K562 (cell line): ENCODE data around the gene PIANP. TPM values are rescaled to one million over a fixed set of nuclear protein-coding genes. Genes with fewer than 3 reads are reported as not detected.

ENCODE experiments used
- BCOR ChIP-seq: fragments of 450-650 bp; IDR thresholded peaks from 2 replicates; pipeline ENCODE4 v1.6.1; 2016
- BRCA1 ChIP-seq, 2 experiments: fragments of 450-650 bp in 1 of 2; sonication (generic) in 1 of 2; formaldehyde crosslinking in 1 of 2; IDR thresholded peaks; 2 replicates each; pipeline versions ENCODE4 v1.5.0 to v1.6.1; 2017 to 2020; ENCODE audit warnings: mild to moderate bottlenecking in 1 of 2, missing genetic modification reagents in 1 of 2
- CREBBP ChIP-seq: IDR thresholded peaks from one replicate; pipeline ENCODE4 v1.6.1; 2012; ENCODE audit warnings: low read depth, mild to moderate bottlenecking, control low read depth, inconsistent platforms, low read length
- DPF2 ChIP-seq: fragments of 450-650 bp; IDR thresholded peaks from 2 replicates; pipeline ENCODE4 v1.6.1; 2016
- ELF4 ChIP-seq: fragments of 450-650 bp; formaldehyde crosslinking; IDR thresholded peaks from 2 replicates; pipeline ENCODE4 v1.4.0; 2022; ENCODE audit warnings: missing genetic modification characterization
- KDM5B ChIP-seq: fragments of 200-600 bp; sonication (generic); IDR thresholded peaks from 2 replicates; pipeline ENCODE4 v1.6.1; 2012; ENCODE audit warnings: low read depth, mild to moderate bottlenecking, moderate library complexity, low read length, control low read depth, inconsistent platforms; ENCODE audit not compliant: insufficient replicate concordance
- L3MBTL2 ChIP-seq: fragments of 450-650 bp; IDR thresholded peaks from 2 replicates; pipeline ENCODE4 v1.6.1; 2016; ENCODE audit warnings: mild to moderate bottlenecking, moderate library complexity
- MAFK ChIP-seq: IDR thresholded peaks from 2 replicates; pipeline ENCODE4 v1.6.1; 2011; ENCODE audit warnings: low read length, improper control_type of control experiment
- NBN ChIP-seq: fragments of 450-650 bp; IDR thresholded peaks from 2 replicates; pipeline ENCODE4 v1.6.1; 2016; ENCODE audit warnings: low read depth, mild to moderate bottlenecking
- NFRKB ChIP-seq: fragments of 450-650 bp; IDR thresholded peaks from 2 replicates; pipeline ENCODE4 v1.6.1; 2016; ENCODE audit warnings: low read depth
- NR3C1 ChIP-seq: sonication (generic); formaldehyde crosslinking; IDR thresholded peaks from 2 replicates; pipeline ENCODE4 v1.8.1; 2022; ENCODE audit warnings: missing genetic modification reagents
- PURB ChIP-seq: sonication (generic); formaldehyde crosslinking; IDR thresholded peaks from 2 replicates; pipeline ENCODE4 v1.9.0; 2021; ENCODE audit warnings: low read depth, mild to moderate bottlenecking, missing genetic modification reagents
- SMARCA5 ChIP-seq: fragments of 450-650 bp; IDR thresholded peaks from 2 replicates; pipeline ENCODE4 v1.6.1; 2016
- SP2 ChIP-seq: IDR thresholded peaks from 2 replicates; pipeline ENCODE4 v1.6.1; 2011; ENCODE audit warnings: mild to moderate bottlenecking, low read depth, low read length, moderate library complexity; ENCODE audit not compliant: poor library complexity, severe bottlenecking; ENCODE audit errors: extremely low read depth
- XRCC5 ChIP-seq: fragments of 200-400 bp; formaldehyde crosslinking; IDR thresholded peaks from 2 replicates; pipeline ENCODE4 v1.6.1; 2017; ENCODE audit warnings: low read depth, mild to moderate bottlenecking, low read length
- ZBED1 ChIP-seq: IDR thresholded peaks from 2 replicates; pipeline ENCODE4 v1.6.1; 2014
- ZKSCAN3 ChIP-seq: fragments of 250-450 bp; sonication (Bioruptor Pico); IDR thresholded peaks from 2 replicates; pipeline ENCODE4 v1.4.0; 2020
- ZNF12 ChIP-seq: sonication (generic); formaldehyde crosslinking; IDR thresholded peaks from 2 replicates; pipeline ENCODE4 v1.4.0; 2020; ENCODE audit warnings: mild to moderate bottlenecking, missing genetic modification reagents
- ZNF561 ChIP-seq: fragments of 450-650 bp; formaldehyde crosslinking; conservative IDR thresholded peaks from 2 replicates; pipeline ENCODE4 v1.4.0; 2020; ENCODE audit warnings: mild to moderate bottlenecking, moderate library complexity
- polyA plus RNA-seq, 8 experiments: library from polyadenylated mRNA; depleted of rRNA in 4 of 8; stranded (reverse) in 5 of 8; unstranded in 3 of 8; fragments of >200 nt; fragmentation: Nextera tagmentation in 2 of 8; fragmentation: Illumina TruSeq in 1 of 8; extraction: Ambion mirVana in 2 of 8; extraction: Trizol in 1 of 8; gene quantifications; 2 replicates each; pipeline versions ENCODE4 v1.2.1 to v1.2.3, GENCODE V29; 2011 to 2014; ENCODE audit warnings: inconsistent platforms in 1 of 8, missing spikeins in 1 of 8
- total RNA-seq, 7 experiments: library from RNA; depleted of rRNA in 6 of 7; stranded (reverse); fragments of >200 nt in 6 of 7; fragmentation: Illumina TruSeq in 2 of 7; extraction: Trizol in 2 of 7; gene quantifications; 2 replicates each; pipeline versions ENCODE4 v1.2.1 to v1.2.3, GENCODE V29; 2011 to 2021; ENCODE audit warnings: low replicate concordance in 1 of 7
- TF ChIP-seq, protein P1 (sequence below): sonication (generic); formaldehyde crosslinking; IDR thresholded peaks from 2 replicates; pipeline ENCODE4 v1.8.0; 2022; ENCODE audit warnings: mild to moderate bottlenecking, low read depth, missing genetic modification reagents
- TF ChIP-seq, protein P2 (sequence below): fragments of 450-650 bp; conservative IDR thresholded peaks from 2 replicates; pipeline ENCODE4 v1.6.1; 2016; ENCODE audit warnings: missing genetic modification characterization, low read depth, mild to moderate bottlenecking, control low read depth, missing compliant biosample characterization
- TF ChIP-seq, protein P3 (sequence below): fragments of 450-650 bp; IDR thresholded peaks from 2 replicates; pipeline ENCODE4 v1.6.1; 2016; ENCODE audit warnings: antibody characterized with exemption
- TF ChIP-seq, protein P4 (sequence below): sonication (generic); formaldehyde crosslinking; IDR thresholded peaks from 2 replicates; pipeline ENCODE4 v1.5.0; 2020; ENCODE audit warnings: missing genetic modification reagents
- TF ChIP-seq, protein P5 (sequence below): fragments of 450-650 bp; formaldehyde crosslinking; IDR thresholded peaks from 2 replicates; pipeline ENCODE4 v1.4.0; 2022; ENCODE audit warnings: missing genetic modification characterization

Gene PIANP
- total and polyA plus RNA-seq, 9 of the 15 experiments (the other 6 are each of a cell fraction or from before 2014, with no cell fraction given) = 0.07 TPM; not detected in 8

DNA sequence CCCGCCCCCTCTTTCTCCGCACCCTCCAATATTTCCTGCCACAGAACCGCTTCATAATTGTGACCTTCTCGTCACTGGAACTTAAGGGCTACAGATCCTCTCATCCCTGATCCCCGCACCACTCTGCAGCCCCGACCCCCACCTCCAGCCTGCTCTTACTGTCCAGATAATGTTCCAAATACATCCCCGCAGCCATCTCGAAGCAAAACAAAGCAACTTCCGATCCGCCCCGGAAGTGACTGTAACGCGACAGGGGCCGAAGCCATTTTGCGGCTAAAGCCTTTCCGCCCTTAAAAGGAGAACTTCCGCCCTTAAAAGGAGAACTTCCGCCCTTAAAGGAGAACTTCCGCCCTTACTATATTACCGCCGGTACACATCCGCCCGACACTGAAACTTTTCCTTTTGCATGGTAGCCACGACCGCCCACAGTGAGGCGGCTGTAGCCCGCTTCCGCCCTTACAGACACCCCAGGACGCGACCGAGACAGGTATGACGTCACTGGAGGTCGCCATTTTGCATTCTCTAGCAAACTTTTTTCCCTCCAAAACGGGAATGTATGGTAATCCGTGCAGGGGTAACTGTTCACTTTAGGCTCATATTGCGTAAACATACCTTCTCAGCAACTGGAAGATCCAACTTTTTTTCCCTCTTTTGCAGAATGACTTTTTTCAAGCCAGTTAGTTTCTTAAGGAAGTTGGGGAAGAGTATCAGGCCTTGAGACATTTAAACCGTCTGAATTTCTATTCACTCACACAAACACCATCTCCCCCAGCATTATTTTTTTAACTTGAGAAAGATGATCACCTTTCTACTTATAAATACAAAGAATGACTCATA lies 37.5 kb downstream of the PIANP start, which contains the start of gene ING4 (continued):
- TF ChIP-seq, protein P1, sequence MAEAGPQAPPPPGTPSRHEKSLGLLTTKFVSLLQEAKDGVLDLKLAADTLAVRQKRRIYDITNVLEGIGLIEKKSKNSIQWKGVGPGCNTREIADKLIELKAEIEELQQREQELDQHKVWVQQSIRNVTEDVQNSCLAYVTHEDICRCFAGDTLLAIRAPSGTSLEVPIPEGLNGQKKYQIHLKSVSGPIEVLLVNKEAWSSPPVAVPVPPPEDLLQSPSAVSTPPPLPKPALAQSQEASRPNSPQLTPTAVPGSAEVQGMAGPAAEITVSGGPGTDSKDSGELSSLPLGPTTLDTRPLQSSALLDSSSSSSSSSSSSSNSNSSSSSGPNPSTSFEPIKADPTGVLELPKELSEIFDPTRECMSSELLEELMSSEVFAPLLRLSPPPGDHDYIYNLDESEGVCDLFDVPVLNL (CRISPR knock-in tag) = no peak
- peak; percentile 45; the same call in 1 of the 2 replicates for TF ChIP-seq ELF4
- TF ChIP-seq ZKSCAN3 (CRISPR knock-in tag) = no peak
- peak; percentile 34 for TF ChIP-seq KDM5B
- TF ChIP-seq NR3C1 = no peak
- no peak for TF ChIP-seq SMARCA5
- TF ChIP-seq, protein P2, sequence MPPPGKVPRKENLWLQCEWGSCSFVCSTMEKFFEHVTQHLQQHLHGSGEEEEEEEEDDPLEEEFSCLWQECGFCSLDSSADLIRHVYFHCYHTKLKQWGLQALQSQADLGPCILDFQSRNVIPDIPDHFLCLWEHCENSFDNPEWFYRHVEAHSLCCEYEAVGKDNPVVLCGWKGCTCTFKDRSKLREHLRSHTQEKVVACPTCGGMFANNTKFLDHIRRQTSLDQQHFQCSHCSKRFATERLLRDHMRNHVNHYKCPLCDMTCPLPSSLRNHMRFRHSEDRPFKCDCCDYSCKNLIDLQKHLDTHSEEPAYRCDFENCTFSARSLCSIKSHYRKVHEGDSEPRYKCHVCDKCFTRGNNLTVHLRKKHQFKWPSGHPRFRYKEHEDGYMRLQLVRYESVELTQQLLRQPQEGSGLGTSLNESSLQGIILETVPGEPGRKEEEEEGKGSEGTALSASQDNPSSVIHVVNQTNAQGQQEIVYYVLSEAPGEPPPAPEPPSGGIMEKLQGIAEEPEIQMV (tag) = peak; percentile 60; the same call in 1 of the 2 replicates
- TF ChIP-seq PURB = no peak
- peak; percentile 15; the same call in 1 of the 2 replicates for TF ChIP-seq DPF2
- no peak for TF ChIP-seq SP2
- 0 out of 2 replicates have a peak, but pooled peaks have one; percentile 11 for TF ChIP-seq BCOR
- TF ChIP-seq, protein P3, sequence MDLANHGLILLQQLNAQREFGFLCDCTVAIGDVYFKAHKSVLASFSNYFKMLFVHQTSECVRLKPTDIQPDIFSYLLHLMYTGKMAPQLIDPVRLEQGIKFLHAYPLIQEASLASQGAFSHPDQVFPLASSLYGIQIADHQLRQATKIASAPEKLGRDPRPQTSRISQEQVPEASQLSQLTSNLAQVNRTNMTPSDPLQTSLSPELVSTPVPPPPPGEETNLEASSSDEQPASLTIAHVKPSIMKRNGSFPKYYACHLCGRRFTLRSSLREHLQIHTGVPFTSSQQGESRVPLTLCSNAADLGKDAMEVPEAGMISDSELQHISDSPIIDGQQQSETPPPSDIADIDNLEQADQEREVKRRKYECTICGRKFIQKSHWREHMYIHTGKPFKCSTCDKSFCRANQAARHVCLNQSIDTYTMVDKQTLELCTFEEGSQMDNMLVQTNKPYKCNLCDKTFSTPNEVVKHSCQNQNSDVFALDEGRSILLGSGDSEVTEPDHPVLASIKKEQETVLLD = no peak
- TF ChIP-seq, protein P4, sequence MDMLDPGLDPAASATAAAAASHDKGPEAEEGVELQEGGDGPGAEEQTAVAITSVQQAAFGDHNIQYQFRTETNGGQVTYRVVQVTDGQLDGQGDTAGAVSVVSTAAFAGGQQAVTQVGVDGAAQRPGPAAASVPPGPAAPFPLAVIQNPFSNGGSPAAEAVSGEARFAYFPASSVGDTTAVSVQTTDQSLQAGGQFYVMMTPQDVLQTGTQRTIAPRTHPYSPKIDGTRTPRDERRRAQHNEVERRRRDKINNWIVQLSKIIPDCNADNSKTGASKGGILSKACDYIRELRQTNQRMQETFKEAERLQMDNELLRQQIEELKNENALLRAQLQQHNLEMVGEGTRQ = no peak
- TF ChIP-seq MAFK = peak; percentile 52
- TF ChIP-seq BRCA1 (IDR thresholded peaks at IDR 0.05) = no peak
- TF ChIP-seq BRCA1 (CRISPR knock-in tag; IDR thresholded peaks at IDR 0.05) = no peak
- no peak for TF ChIP-seq ZNF12 (CRISPR knock-in tag)
- TF ChIP-seq, protein P5, sequence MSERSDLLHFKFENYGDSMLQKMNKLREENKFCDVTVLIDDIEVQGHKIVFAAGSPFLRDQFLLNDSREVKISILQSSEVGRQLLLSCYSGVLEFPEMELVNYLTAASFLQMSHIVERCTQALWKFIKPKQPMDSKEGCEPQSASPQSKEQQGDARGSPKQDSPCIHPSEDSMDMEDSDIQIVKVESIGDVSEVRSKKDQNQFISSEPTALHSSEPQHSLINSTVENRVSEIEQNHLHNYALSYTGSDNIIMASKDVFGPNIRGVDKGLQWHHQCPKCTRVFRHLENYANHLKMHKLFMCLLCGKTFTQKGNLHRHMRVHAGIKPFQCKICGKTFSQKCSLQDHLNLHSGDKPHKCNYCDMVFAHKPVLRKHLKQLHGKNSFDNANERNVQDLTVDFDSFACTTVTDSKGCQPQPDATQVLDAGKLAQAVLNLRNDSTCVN (CRISPR knock-in tag) = no peak
- TF ChIP-seq XRCC5 = no peak
- TF ChIP-seq L3MBTL2 = peak; percentile 88
- peak; percentile 96 for TF ChIP-seq NBN
- peak; percentile 91 for TF ChIP-seq NFRKB
- no peak for TF ChIP-seq ZNF561
- TF ChIP-seq CREBBP = no peak
- no peak for TF ChIP-seq ZBED1
